ENCODE measurements around the gene TRPV5. TPM values are rescaled to one million over a fixed set of nuclear protein-coding genes. Genes with fewer than 3 reads are reported as not detected.
A peak's percentile ranks its signal among the peaks of the same experiment; 100 is the strongest.

The TRPV5 gene
- total and polyA plus RNA-seq, 2 experiments from 2014 or later = not detected

DNA sequence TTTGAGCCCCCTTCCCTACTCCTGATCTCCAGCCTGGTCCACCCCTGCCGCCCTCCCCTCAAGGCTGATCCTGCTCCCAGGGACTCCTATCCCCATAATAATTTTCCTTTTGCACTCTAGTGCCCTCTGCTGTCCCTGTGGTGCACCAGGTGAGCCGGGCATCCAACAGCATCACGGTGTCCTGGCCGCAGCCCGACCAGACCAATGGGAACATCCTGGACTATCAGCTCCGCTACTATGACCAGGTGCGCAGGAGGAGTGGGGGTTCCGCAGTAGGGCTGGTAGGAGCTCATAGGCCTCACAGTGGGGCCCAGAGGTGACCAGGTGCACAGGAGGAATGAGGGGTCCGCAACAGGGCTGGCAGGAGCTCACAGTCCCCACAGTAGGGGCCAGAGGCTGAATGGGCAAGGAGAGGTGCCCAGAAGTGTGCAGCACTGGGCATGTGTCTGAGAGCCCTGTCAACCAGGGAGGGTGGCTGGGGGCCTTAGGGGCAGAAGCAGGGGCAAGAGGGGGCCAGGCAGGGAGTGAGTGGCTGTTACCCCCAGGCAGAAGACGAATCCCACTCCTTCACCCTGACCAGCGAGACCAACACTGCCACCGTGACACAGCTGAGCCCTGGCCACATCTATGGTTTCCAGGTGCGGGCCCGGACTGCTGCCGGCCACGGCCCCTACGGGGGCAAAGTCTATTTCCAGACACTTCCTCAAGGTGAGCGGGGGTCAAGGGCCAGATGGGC is 67.0 kb downstream of the TRPV5 start:
- H3K9me3 ChIP-seq (ENCODE audit: low read depth) = no peaks in the 10 kb centered on the region
- H3K27ac ChIP-seq = no peak overlapping the region
- no peaks in the 10 kb centered on the region for H3K36me3 ChIP-seq (replicated peaks; ENCODE audit: insufficient read depth, low read depth)
- no peaks in the 10 kb centered on the region for H3K4me1 ChIP-seq (ENCODE audit: insufficient read depth)
- H4K20me1 ChIP-seq (ENCODE audit: insufficient read depth, poor library complexity, severe bottlenecking) = no peaks in the 10 kb centered on the region
- peak; percentile 62 for DNase-seq (ENCODE audit: low spot score)
- TF ChIP-seq EZH2phosphoT487 (IDR thresholded peaks at IDR 0.05; ENCODE audit: low read depth, severe bottlenecking, unreplicated experiment) = no peak
- TF ChIP-seq, protein P1, sequence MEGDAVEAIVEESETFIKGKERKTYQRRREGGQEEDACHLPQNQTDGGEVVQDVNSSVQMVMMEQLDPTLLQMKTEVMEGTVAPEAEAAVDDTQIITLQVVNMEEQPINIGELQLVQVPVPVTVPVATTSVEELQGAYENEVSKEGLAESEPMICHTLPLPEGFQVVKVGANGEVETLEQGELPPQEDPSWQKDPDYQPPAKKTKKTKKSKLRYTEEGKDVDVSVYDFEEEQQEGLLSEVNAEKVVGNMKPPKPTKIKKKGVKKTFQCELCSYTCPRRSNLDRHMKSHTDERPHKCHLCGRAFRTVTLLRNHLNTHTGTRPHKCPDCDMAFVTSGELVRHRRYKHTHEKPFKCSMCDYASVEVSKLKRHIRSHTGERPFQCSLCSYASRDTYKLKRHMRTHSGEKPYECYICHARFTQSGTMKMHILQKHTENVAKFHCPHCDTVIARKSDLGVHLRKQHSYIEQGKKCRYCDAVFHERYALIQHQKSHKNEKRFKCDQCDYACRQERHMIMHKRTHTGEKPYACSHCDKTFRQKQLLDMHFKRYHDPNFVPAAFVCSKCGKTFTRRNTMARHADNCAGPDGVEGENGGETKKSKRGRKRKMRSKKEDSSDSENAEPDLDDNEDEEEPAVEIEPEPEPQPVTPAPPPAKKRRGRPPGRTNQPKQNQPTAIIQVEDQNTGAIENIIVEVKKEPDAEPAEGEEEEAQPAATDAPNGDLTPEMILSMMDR (IDR thresholded peaks at IDR 0.05; ENCODE audit: poor library complexity) = peak; percentile 57
- no peak for TF ChIP-seq EZH2 (IDR thresholded peaks at IDR 0.05; ENCODE audit: borderline replicate concordance)
- no peak overlapping the region for H3K4me3 ChIP-seq
- H2AFZ ChIP-seq = no peak overlapping the region
- WGBS (ENCODE audit: low lambda C conversion rate, missing lambda C conversion rate) = 77% methylated on average over 15 of the region's 18 CpGs
- no peaks in the 10 kb centered on the region for H3K9me2 ChIP-seq (replicated peaks; ENCODE audit: insufficient read depth)
- H3K79me2 ChIP-seq = no peaks in the 10 kb centered on the region
- no peak overlapping the region for H3K4me2 ChIP-seq
- H3K27me3 ChIP-seq = no peaks in the 10 kb centered on the region

DNA sequence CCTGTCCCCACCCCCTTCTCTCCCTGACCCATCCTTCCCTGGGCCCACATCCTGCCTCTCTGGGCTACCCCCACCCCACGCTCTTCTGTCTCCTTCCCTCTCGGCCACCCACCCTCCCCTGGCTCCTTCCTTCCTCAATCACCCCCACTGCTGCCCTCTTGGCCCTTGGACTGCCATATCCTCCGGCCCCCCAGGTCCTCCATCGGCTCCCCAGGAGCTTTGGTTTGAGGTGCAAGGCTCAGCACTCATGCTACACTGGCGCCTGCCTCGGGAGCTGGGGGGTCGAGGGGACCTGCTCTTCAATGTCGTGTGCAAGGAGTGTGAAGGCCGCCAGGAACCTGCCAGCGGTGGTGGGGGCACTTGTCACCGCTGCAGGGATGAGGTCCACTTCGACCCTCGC is 67.8 kb downstream of the TRPV5 start:
- no peak overlapping the region for H3K27ac ChIP-seq
- H2AFZ ChIP-seq = no peak overlapping the region
- no peaks in the 10 kb centered on the region for H3K9me3 ChIP-seq (ENCODE audit: low read depth)
- no peaks in the 10 kb centered on the region for H3K9me2 ChIP-seq (replicated peaks; ENCODE audit: insufficient read depth)
- no peak overlapping the region for H3K4me3 ChIP-seq
- no peak overlapping the region for H3K4me2 ChIP-seq
- H3K79me2 ChIP-seq = no peaks in the 10 kb centered on the region
- H3K27me3 ChIP-seq = no peaks in the 10 kb centered on the region
- no peak for DNase-seq (ENCODE audit: low spot score)
- H4K20me1 ChIP-seq (ENCODE audit: insufficient read depth, poor library complexity, severe bottlenecking) = no peaks in the 10 kb centered on the region
- no peak for TF ChIP-seq EZH2 (IDR thresholded peaks at IDR 0.05; ENCODE audit: borderline replicate concordance)
- TF ChIP-seq, protein P1 (IDR thresholded peaks at IDR 0.05; ENCODE audit: poor library complexity) = no peak
- H3K36me3 ChIP-seq (replicated peaks; ENCODE audit: insufficient read depth, low read depth) = no peaks in the 10 kb centered on the region
- WGBS (ENCODE audit: low lambda C conversion rate, missing lambda C conversion rate) = 89% methylated on average over 11 of the region's 13 CpGs
- no peaks in the 10 kb centered on the region for H3K4me1 ChIP-seq (ENCODE audit: insufficient read depth)

DNA sequence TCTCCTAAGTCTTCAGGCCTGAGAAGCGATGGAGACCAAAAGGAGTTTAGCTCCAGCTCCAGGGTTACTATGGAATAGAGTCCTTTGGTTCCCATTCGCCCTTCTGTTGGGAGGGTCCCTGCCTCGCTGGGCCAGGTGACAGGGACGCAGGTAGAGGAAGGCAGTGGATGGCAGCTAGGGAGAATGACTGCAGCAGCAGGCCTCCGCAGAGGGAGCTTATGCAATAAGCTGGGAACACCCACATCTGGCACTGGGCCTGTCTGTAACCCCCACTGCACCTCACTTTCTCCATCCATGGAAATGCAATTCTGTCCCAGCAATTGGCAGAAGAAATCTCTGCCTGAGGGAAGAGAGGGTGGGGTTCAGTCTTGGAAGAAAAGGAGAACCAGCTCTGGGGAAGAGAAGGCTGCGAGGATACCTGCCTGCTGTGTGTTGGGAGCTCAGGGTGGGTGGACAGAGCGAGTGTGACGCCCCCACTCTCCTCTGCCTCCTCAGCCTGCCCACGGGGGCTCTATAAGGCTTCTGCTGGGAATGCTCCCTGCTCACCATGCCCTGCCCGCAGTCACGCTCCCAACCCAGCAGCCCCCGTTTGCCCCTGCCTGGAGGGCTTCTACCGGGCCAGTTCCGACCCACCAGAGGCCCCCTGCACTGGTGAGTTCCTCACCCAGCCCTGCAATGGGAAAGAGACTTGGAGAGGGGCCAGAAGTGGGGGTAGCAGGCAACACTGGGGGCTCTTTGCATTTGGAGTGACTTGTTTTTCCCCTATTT is 68.4 kb downstream of the TRPV5 start:
- no peak overlapping the region for H3K4me3 ChIP-seq
- WGBS (ENCODE audit: low lambda C conversion rate, missing lambda C conversion rate) = 87% methylated on average over 14 of the region's 14 CpGs
- H3K9me2 ChIP-seq (replicated peaks; ENCODE audit: insufficient read depth) = no peaks in the 10 kb centered on the region
- no peaks in the 10 kb centered on the region for H3K4me1 ChIP-seq (ENCODE audit: insufficient read depth)
- H3K9me3 ChIP-seq (ENCODE audit: low read depth) = no peaks in the 10 kb centered on the region
- no peaks in the 10 kb centered on the region for H3K27me3 ChIP-seq
- no peaks in the 10 kb centered on the region for H3K79me2 ChIP-seq
- no peak for DNase-seq (ENCODE audit: low spot score)
- H4K20me1 ChIP-seq (ENCODE audit: insufficient read depth, poor library complexity, severe bottlenecking) = no peaks in the 10 kb centered on the region
- no peak overlapping the region for H3K4me2 ChIP-seq
- H2AFZ ChIP-seq = no peak overlapping the region
- H3K27ac ChIP-seq = no peak overlapping the region
- TF ChIP-seq EZH2phosphoT487 (IDR thresholded peaks at IDR 0.05; ENCODE audit: low read depth, severe bottlenecking, unreplicated experiment) = no peak
- no peak for TF ChIP-seq EZH2 (IDR thresholded peaks at IDR 0.05; ENCODE audit: borderline replicate concordance)
- TF ChIP-seq, protein P1 (IDR thresholded peaks at IDR 0.05; ENCODE audit: poor library complexity) = no peak
- no peaks in the 10 kb centered on the region for H3K36me3 ChIP-seq (replicated peaks; ENCODE audit: insufficient read depth, low read depth)

All from hepatocyte (in vitro differentiated cells).